ENCODE results near the gene ZBTB20. TPM values are rescaled to one million over a fixed set of nuclear protein-coding genes. Genes with fewer than 3 reads are reported as not detected.

The ZBTB20 gene
- polyA plus RNA-seq, 1 donor from 2014 or later: 4.8 TPM

DNA sequence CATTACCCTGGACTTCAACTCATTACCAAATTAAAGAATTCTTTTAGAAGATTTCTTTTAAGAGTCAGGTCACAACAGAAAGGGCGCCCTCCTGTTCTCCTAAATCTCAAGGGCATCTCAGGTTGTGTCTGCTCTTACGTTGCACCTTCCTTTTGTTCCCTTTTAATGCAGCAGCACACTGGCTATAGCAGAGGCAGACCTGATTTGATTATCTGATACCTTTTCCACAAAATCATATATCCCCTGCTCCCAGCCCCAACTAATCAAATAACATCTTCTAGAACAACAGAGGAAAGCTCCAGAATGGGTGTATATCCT is 813.2 kb downstream of the ZBTB20 start:
- no peak overlapping the region for H3K27ac ChIP-seq (ENCODE audit: low read length)
- peaks cover 4% of the 10 kb centered on the region for H3K9me3 ChIP-seq (ENCODE audit: low read length)
- H3K9me2 ChIP-seq (ENCODE audit: insufficient read depth, low read length): no peaks in the 10 kb centered on the region
- no peaks in the 10 kb centered on the region for H3K79me2 ChIP-seq (replicated peaks; ENCODE audit: insufficient read depth, low read length)
- no peak overlapping the region for H3K4me2 ChIP-seq (ENCODE audit: low read length)
- no peak overlapping the region for H3K9ac ChIP-seq (ENCODE audit: low read length)
- TF ChIP-seq, protein P1, sequence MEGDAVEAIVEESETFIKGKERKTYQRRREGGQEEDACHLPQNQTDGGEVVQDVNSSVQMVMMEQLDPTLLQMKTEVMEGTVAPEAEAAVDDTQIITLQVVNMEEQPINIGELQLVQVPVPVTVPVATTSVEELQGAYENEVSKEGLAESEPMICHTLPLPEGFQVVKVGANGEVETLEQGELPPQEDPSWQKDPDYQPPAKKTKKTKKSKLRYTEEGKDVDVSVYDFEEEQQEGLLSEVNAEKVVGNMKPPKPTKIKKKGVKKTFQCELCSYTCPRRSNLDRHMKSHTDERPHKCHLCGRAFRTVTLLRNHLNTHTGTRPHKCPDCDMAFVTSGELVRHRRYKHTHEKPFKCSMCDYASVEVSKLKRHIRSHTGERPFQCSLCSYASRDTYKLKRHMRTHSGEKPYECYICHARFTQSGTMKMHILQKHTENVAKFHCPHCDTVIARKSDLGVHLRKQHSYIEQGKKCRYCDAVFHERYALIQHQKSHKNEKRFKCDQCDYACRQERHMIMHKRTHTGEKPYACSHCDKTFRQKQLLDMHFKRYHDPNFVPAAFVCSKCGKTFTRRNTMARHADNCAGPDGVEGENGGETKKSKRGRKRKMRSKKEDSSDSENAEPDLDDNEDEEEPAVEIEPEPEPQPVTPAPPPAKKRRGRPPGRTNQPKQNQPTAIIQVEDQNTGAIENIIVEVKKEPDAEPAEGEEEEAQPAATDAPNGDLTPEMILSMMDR (IDR thresholded peaks at IDR 0.05; ENCODE audit: poor library complexity, severe bottlenecking): no peak
- TF ChIP-seq SMC3 (conservative IDR thresholded peaks at IDR 0.05; ENCODE audit: poor library complexity) (no peak), POLR2AphosphoS5 (IDR thresholded peaks at IDR 0.05) (no peak), RAD21 (conservative IDR thresholded peaks at IDR 0.05) (no peak), TAF1 (IDR thresholded peaks at IDR 0.05; ENCODE audit: low read depth) (no peak), EP300 (conservative IDR thresholded peaks at IDR 0.05; ENCODE audit: poor library complexity, severe bottlenecking) (no peak), MXI1 (conservative IDR thresholded peaks at IDR 0.05; ENCODE audit: poor library complexity, severe bottlenecking) (no peak), EZH2 (IDR thresholded peaks at IDR 0.05; ENCODE audit: borderline replicate concordance, insufficient read depth, low read length, poor library complexity, severe bottlenecking) (no peak)
- TF ChIP-seq, protein P2, sequence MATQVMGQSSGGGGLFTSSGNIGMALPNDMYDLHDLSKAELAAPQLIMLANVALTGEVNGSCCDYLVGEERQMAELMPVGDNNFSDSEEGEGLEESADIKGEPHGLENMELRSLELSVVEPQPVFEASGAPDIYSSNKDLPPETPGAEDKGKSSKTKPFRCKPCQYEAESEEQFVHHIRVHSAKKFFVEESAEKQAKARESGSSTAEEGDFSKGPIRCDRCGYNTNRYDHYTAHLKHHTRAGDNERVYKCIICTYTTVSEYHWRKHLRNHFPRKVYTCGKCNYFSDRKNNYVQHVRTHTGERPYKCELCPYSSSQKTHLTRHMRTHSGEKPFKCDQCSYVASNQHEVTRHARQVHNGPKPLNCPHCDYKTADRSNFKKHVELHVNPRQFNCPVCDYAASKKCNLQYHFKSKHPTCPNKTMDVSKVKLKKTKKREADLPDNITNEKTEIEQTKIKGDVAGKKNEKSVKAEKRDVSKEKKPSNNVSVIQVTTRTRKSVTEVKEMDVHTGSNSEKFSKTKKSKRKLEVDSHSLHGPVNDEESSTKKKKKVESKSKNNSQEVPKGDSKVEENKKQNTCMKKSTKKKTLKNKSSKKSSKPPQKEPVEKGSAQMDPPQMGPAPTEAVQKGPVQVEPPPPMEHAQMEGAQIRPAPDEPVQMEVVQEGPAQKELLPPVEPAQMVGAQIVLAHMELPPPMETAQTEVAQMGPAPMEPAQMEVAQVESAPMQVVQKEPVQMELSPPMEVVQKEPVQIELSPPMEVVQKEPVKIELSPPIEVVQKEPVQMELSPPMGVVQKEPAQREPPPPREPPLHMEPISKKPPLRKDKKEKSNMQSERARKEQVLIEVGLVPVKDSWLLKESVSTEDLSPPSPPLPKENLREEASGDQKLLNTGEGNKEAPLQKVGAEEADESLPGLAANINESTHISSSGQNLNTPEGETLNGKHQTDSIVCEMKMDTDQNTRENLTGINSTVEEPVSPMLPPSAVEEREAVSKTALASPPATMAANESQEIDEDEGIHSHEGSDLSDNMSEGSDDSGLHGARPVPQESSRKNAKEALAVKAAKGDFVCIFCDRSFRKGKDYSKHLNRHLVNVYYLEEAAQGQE (IDR thresholded peaks at IDR 0.05; ENCODE audit: borderline replicate concordance): no peak
- no peak overlapping the region for H2AFZ ChIP-seq (ENCODE audit: low read depth, low read length)
- no peaks in the 10 kb centered on the region for H4K20me1 ChIP-seq (ENCODE audit: insufficient read depth)
- H3K27me3 ChIP-seq (ENCODE audit: insufficient read depth, low read depth, low read length): no peaks in the 10 kb centered on the region
- peaks cover 19% of the 10 kb centered on the region for H3K36me3 ChIP-seq (ENCODE audit: insufficient read depth, low read length)
- H3K4me3 ChIP-seq (ENCODE audit: low read length): no peak overlapping the region
- H3F3A ChIP-seq (ENCODE audit: insufficient read depth, low read length, poor library complexity, severe bottlenecking): no peaks in the 10 kb centered on the region

DNA sequence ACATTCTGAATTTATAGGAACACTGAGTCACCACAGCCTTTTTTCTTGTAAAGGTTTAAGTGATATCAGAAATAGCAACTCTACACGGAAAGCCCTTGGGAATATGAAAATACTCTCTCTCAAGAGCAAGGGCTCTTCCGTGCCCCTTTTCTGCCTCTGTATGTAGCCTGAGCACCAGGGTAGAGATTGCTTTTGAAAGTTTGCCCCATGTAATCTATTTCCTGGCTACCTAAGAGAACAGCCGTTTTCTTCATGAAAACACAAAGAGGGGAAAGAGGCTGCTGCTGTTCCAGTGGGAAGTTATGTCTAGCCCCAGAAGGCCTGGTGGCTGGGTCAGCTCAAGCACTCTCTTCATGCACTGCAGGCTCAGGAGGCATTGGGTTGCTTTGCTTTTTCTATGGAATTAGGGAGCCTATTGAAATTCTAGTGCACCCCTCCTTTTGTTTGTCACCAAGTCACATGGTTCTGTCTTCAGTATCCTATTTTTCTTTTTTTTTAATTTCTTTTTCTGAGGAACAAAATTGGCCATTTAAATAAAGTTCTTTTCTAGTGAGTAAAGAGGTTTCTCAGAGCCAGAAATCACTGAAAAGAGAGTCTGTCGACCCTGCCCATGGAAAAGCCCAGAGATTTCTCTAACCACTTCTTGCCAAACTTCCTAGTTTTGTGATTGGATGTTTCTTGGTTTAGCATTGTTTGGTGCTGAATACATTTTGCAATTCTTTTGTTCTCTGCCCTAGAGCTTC is 813.7 kb downstream of the ZBTB20 start:
- no peak overlapping the region for H2AFZ ChIP-seq (ENCODE audit: low read depth, low read length)

More for the DNA sequence above, 813.7 kb downstream of the ZBTB20 start:
- no peaks in the 10 kb centered on the region for H3F3A ChIP-seq (ENCODE audit: insufficient read depth, low read length, poor library complexity, severe bottlenecking)
- H3K9me2 ChIP-seq (ENCODE audit: insufficient read depth, low read length): no peaks in the 10 kb centered on the region
- H3K4me2 ChIP-seq (ENCODE audit: low read length): no peak overlapping the region
- no peak overlapping the region for H3K27ac ChIP-seq (ENCODE audit: low read length)
- no peaks in the 10 kb centered on the region for H3K79me2 ChIP-seq (replicated peaks; ENCODE audit: insufficient read depth, low read length)
- H3K27me3 ChIP-seq (ENCODE audit: insufficient read depth, low read depth, low read length): no peaks in the 10 kb centered on the region
- H3K4me3 ChIP-seq (ENCODE audit: low read length): no peak overlapping the region
- TF ChIP-seq POLR2AphosphoS5 (IDR thresholded peaks at IDR 0.05) (no peak), TAF1 (IDR thresholded peaks at IDR 0.05; ENCODE audit: low read depth) (no peak), MXI1 (conservative IDR thresholded peaks at IDR 0.05; ENCODE audit: poor library complexity, severe bottlenecking) (no peak), EZH2 (IDR thresholded peaks at IDR 0.05; ENCODE audit: borderline replicate concordance, insufficient read depth, low read length, poor library complexity, severe bottlenecking) (no peak), EP300 (conservative IDR thresholded peaks at IDR 0.05; ENCODE audit: poor library complexity, severe bottlenecking) (no peak), SMC3 (conservative IDR thresholded peaks at IDR 0.05; ENCODE audit: poor library complexity) (no peak)
- TF ChIP-seq, protein P2 (IDR thresholded peaks at IDR 0.05; ENCODE audit: borderline replicate concordance): no peak
- TF ChIP-seq, protein P1 (IDR thresholded peaks at IDR 0.05; ENCODE audit: poor library complexity, severe bottlenecking): no peak
- H3K9ac ChIP-seq (ENCODE audit: low read length): no peak overlapping the region
- H3K36me3 ChIP-seq (ENCODE audit: insufficient read depth, low read length): peaks cover 19% of the 10 kb centered on the region
- peaks cover 4% of the 10 kb centered on the region for H3K9me3 ChIP-seq (ENCODE audit: low read length)
- no peaks in the 10 kb centered on the region for H4K20me1 ChIP-seq (ENCODE audit: insufficient read depth)

Data from neural cell (in vitro differentiated cells).